ENCODE data around the gene SCYL1. TPM values are rescaled to one million over a fixed set of nuclear protein-coding genes. Genes with fewer than 3 reads are reported as not detected.
"Not testable (repeated sequence)": the region's sequence is repeated elsewhere in the genome, so short reads cannot be mapped to it uniquely, and the experiment has no call there.

SCYL1 gene
- polyA plus RNA-seq, 3 donors from 2014 or later, result 17.8 to 52.5 (median 23.3) TPM

- Mint-ChIP-seq H3K27ac (peak overlapping the region; percentile 62 to 85 (median 74)), H3K4me3 (peak overlapping the region; percentile 13 to 70 (median 35)), H3K9me3 (no peaks in the 10 kb centered on the region), H3K36me3 (no peaks in the 10 kb centered on the region), H3K27me3 (ENCODE audit: low read depth in 3 of 3) (peaks cover 0 to 2% (median 2%) of the 10 kb centered on the region in 3 donors), H3K4me1 (peaks cover 35 to 40% of the 10 kb centered on the region in 2 donors)
- DNase-seq, result no peak
Measured at GRCh38 chr11:65559535-65559934, 34.7 kb downstream of the SCYL1 start.

DNA sequence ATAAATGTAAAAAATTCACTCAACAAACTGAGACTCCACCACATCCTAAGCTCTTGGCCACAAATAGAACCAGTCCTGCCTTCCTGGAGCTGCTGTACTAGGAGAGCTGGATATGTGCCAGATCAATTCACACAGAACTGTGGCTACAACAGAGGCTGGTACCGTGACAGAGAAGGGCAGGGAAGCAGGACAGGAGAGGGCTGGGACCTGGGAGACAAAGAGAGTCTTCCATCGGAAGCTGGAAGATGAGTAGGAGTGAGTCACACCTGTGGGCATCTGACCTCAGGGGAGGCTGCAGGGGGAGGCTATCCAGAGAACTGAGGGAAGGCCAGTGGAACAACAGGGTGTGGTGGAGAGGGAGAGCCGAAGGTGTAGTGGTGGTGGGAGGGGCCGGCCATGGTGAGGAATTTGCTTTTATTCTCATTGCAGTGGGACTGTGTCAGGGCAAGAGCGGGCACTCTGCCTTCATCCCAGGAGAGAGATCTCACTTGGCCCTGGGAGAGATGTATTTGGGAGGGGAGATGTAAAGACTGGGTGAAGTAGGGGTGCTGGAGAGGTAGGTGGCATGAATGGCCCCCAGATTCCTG is 35.2 kb downstream of the SCYL1 start:
- peak overlapping the region in 4 of 6 donors; percentile 53 to 82 (median 76) for H3K27ac Mint-ChIP-seq
- H3K27me3 Mint-ChIP-seq (ENCODE audit: low read depth in 3 of 3), result peaks cover 2 to 5% (median 4%) of the 10 kb centered on the region in 3 donors
- DNase-seq, result no peak
- H3K4me1 Mint-ChIP-seq, result peaks cover 33 to 40% of the 10 kb centered on the region in 2 donors
- no peak overlapping the region for H3K4me3 Mint-ChIP-seq
- H3K9me3 Mint-ChIP-seq, result no peaks in the 10 kb centered on the region
- no peaks in the 10 kb centered on the region for H3K36me3 Mint-ChIP-seq

DNA sequence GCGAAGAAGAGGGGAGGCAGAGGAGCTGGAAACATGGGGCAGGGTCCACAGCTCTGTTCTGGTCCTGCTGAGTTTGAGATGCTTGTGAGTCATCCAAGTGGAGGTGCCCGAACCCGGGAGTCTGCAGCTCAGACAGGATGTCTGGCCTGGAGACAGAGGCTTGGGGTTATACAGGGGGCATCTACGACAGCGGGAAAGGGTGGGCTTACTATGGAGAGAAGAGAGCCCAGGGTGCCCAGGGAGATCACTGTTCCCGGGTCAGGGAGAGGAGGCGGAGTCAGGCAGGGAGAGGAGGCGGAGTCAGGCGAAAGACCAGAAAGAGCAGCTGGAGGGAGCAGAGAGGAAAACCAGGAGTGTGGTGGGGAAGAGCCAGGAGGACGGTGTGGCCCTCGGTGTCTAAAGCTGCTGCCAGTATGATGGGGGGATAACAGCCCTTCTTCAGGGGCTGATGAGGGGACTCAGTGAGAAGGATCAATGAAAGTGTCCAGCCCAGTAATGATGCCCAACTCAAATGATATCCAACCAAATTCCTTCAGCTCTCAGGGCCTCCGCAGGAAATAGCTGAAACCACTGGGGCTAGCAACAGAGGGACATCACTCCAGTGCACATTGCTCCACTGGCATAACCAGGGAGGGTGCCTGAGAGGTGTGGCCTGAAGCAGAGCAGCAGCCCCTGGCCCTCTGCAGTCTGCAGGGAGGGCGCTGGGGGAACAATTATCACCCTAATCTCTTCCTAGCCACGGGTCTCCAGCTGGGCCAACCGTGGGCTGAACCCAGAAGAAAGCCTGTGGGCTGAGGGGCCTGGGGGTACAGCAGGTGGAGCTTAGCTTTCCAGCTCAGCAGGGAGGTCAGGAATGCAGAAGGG is 35.9 kb downstream of the SCYL1 start:
- Mint-ChIP-seq H3K36me3 (no peaks in the 10 kb centered on the region), H3K4me3 (peak overlapping the region in 1 of 5 donors; percentile 26), H3K27ac (peak overlapping the region in 5 of 6 donors; percentile 42 to 82 (median 73)), H3K9me3 (no peaks in the 10 kb centered on the region), H3K27me3 (ENCODE audit: low read depth in 3 of 3) (peaks cover 2 to 10% (median 9%) of the 10 kb centered on the region in 3 donors), H3K4me1 (peaks cover 33 to 40% of the 10 kb centered on the region in 2 donors)
- DNase-seq, result no peak

GRCh38 chr11:65562020-65562419 is 37.1 kb downstream of the SCYL1 start:
- no peak for DNase-seq
- Mint-ChIP-seq H3K4me3 (peak overlapping the region in 1 of 5 donors; percentile 57), H3K36me3 (no peaks in the 10 kb centered on the region), H3K27me3 (ENCODE audit: low read depth in 3 of 3) (peaks cover 2 to 14% (median 11%) of the 10 kb centered on the region in 3 donors), H3K9me3 (no peaks in the 10 kb centered on the region), H3K27ac (peak overlapping the region in 2 of 6 donors; percentile 11 to 58), H3K4me1 (peaks cover 35 to 40% of the 10 kb centered on the region in 2 donors)

DNA sequence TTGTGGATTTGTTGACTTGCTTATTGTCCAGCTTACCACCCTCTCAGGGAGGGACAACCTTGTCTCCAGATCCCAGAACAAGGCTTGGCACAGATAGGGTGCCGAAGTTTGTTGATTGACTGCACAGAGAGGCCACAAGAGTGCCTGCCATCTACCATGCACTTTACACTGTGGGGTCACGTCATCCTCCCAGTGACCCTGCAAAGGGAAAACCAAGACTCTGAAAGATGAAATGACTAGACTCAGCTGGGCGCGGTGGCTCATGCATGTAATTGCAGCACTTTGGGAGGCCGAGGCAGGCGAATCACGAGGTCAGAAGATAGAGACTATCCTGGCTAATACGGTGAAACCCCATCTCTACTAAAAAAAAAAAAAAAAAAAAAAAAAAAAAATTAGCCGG is 37.9 kb downstream of the SCYL1 start:
- DNase-seq, result no peak
- Mint-ChIP-seq H3K27me3 (ENCODE audit: low read depth in 3 of 3) (peaks cover 2 to 14% (median 11%) of the 10 kb centered on the region in 3 donors), H3K4me1 (peaks cover 31 to 37% of the 10 kb centered on the region in 2 donors), H3K36me3 (no peaks in the 10 kb centered on the region), H3K27ac (no peak overlapping the region), H3K9me3 (no peaks in the 10 kb centered on the region), H3K4me3 (no peak overlapping the region)

- no peak for DNase-seq
- H3K36me3 Mint-ChIP-seq, result peaks cover 0 to 3% (median 0%) of the 10 kb centered on the region in 3 donors
- peak overlapping the region in 5 of 6 donors; percentile 43 to 77 (median 72) for H3K27ac Mint-ChIP-seq
- H3K27me3 Mint-ChIP-seq (ENCODE audit: low read depth in 3 of 3), result peaks cover 2 to 17% (median 11%) of the 10 kb centered on the region in 3 donors
- no peaks in the 10 kb centered on the region for H3K9me3 Mint-ChIP-seq
- H3K4me3 Mint-ChIP-seq, result no peak overlapping the region
- peaks cover 35 to 45% of the 10 kb centered on the region in 2 donors for H3K4me1 Mint-ChIP-seq
Measured at GRCh38 chr11:65563601-65564000, 38.7 kb downstream of the SCYL1 start.

- Mint-ChIP-seq H3K27me3 (ENCODE audit: low read depth in 3 of 3) (peaks cover 6 to 22% (median 18%) of the 10 kb centered on the region in 3 donors), H3K4me3 (peak overlapping the region; percentile 75 to 83 (median 79)), H3K4me1 (peaks cover 47 to 55% of the 10 kb centered on the region in 2 donors), H3K27ac (peak overlapping the region; percentile 97 to 100 (median 98))
- not testable (repeated sequence) for H3K9me3 Mint-ChIP-seq, H3K36me3 Mint-ChIP-seq, DNase-seq
Measured at GRCh38 chr11:65564879-65565559, 40.1 kb downstream of the SCYL1 start.

DNA sequence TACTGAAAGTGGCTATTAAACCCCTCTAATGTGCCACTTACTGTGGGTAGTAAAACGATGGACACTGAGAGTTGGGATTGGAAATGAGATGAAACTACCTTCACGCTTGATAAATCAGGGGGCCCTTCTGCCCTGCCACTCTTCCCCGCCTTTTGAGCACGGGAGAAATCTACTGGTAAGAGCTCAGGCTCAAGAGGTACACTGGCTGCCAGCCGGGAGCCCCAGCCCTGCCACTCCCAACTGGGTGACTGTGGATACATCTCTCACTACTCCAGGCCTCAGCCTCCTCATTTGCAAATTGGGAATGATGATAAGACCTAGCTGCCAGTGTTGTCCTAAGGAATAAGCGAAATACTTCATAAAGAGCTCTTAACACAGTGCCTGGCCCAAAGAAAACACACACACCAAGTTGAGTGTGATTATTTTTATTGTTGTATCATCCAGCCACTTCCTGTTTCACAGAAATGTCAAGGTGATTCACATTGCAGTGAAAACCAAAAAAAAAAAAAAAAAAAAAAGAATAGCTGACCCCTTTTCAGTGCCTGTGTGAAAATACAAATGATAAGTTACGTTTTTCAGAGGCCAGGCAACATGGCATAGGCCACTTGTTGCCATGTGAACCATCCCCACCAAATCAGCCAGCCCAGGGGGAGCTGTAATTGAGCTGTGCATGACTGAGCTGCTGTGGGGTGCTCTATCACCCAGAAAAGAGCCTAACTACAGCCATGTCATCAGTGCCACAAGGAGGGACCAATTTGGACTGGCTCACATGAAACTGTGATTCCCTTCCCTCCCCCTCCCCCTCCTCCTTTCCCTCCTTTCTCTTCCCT is 41.0 kb downstream of the SCYL1 start:
- peak overlapping the region; percentile 75 to 83 (median 79) for H3K4me3 Mint-ChIP-seq
- peaks cover 0 to 3% (median 0%) of the 10 kb centered on the region in 3 donors for H3K36me3 Mint-ChIP-seq
- H3K27me3 Mint-ChIP-seq (ENCODE audit: low read depth in 3 of 3), result peaks cover 9 to 27% (median 24%) of the 10 kb centered on the region in 3 donors
- peaks cover 53 to 63% of the 10 kb centered on the region in 2 donors for H3K4me1 Mint-ChIP-seq
- DNase-seq, result peak; percentile 76 to 86 (median 78)
- peak overlapping the region; percentile 97 to 100 (median 98) for H3K27ac Mint-ChIP-seq
- H3K9me3 Mint-ChIP-seq, result no peaks in the 10 kb centered on the region

- peaks cover 13 to 35% (median 30%) of the 10 kb centered on the region in 3 donors for H3K27me3 Mint-ChIP-seq (ENCODE audit: low read depth in 3 of 3)
- H3K4me1 Mint-ChIP-seq, result peaks cover 72 to 89% of the 10 kb centered on the region in 2 donors
- peak overlapping the region; percentile 96 to 99 (median 98) for H3K4me3 Mint-ChIP-seq
- no peaks in the 10 kb centered on the region for H3K9me3 Mint-ChIP-seq
- no peak for DNase-seq
- H3K27ac Mint-ChIP-seq, result peak overlapping the region; percentile 96 to 100 (median 98)
- peaks cover 0 to 3% (median 0%) of the 10 kb centered on the region in 3 donors for H3K36me3 Mint-ChIP-seq
Measured at GRCh38 chr11:65569164-65569972, 44.5 kb downstream of the SCYL1 start.

GRCh38 chr11:65569973-65570918 is 45.4 kb downstream of the SCYL1 start, which contains the start of gene ZNRD2:
TSS of gene ZNRD2 (plus strand) at chr11:65570477. CDS start at chr11:65570492, 15 bp downstream.
- Mint-ChIP-seq H3K27me3 (ENCODE audit: low read depth in 3 of 3) (peaks cover 16 to 40% (median 32%) of the 10 kb centered on the region in 3 donors), H3K9me3 (no peaks in the 10 kb centered on the region), H3K4me3 (peak within 1 kb of the TSS; percentile 96 to 99 (median 98)), H3K4me1 (peaks cover 75 to 89% of the 10 kb centered on the region in 2 donors), H3K36me3 (peaks cover 0 to 3% (median 0%) of the 10 kb centered on the region in 3 donors), H3K27ac (peak within 1 kb of the TSS; percentile 96 to 100 (median 98))
- DNase-seq, result peak; percentile 98 to 99 (median 99)

DNA sequence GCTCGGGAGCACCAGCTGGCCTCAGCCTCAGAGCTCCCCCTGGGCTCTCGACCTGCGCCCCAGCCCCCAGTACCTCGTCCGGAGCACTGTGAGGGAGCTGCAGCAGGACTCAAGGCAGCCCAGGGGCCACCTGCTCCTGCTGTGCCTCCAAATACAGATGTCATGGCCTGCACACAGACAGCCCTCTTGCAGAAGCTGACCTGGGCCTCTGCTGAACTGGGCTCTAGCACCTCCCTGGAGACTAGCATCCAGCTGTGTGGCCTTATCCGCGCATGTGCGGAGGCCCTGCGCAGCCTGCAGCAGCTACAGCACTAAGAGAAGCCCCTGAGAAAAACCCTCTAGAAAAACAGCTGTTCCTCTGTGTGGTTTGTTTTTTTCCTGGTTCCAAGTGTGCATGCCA is 46.5 kb downstream of the SCYL1 start:
- peak overlapping the region; percentile 96 to 99 (median 98) for H3K4me3 Mint-ChIP-seq
- peaks cover 21 to 36% (median 27%) of the 10 kb centered on the region in 3 donors for H3K27me3 Mint-ChIP-seq (ENCODE audit: low read depth in 3 of 3)
- peaks cover 0 to 3% (median 0%) of the 10 kb centered on the region in 3 donors for H3K36me3 Mint-ChIP-seq
- H3K4me1 Mint-ChIP-seq, result peaks cover 71 to 84% of the 10 kb centered on the region in 2 donors
- peak overlapping the region; percentile 96 to 100 (median 98) for H3K27ac Mint-ChIP-seq
- no peaks in the 10 kb centered on the region for H3K9me3 Mint-ChIP-seq
- DNase-seq, result no peak

All from immature natural killer cell (primary cell).